Spleen (tissue), 11 donors: ENCODE results near the gene XPNPEP2. TPM values are rescaled to one million over a fixed set of nuclear protein-coding genes. Genes with fewer than 3 reads are reported as not detected.
A peak's percentile ranks its signal among the peaks of the same experiment; 100 is the strongest.

ENCODE experiments used
- DNase-seq: peaks from one replicate; pipeline ENCODE4 v3.0.0-alpha.2; 2020
- H3K27ac ChIP-seq, 8 donors: fragments of 200-600 bp; sonication (generic) in 7 of 8; 1 replicate in 4 of 8; 2 replicates in 4 of 8; pipeline versions ENCODE4 v1.5.0 to v1.8.0; 2016 to 2021; ENCODE audit warnings: inconsistent platforms in 4 of 8, mild to moderate bottlenecking in 4 of 8, moderate library complexity in 1 of 8
- H3K27me3 ChIP-seq, 7 donors: fragments of 200-600 bp; sonication (generic) in 6 of 7; replicated peaks in 1 of 7; 1 replicate in 4 of 7; 2 replicates in 3 of 7; pipeline versions ENCODE4 v1.5.0 to v1.8.0; 2016 to 2021; ENCODE audit warnings: inconsistent platforms in 3 of 7, mild to moderate bottlenecking in 1 of 7
- H3K36me3 ChIP-seq, 6 donors: fragments of 200-600 bp; sonication (generic) in 5 of 6; 1 replicate in 4 of 6; 2 replicates in 2 of 6; pipeline versions ENCODE4 v1.5.0 to v1.8.0; 2016 to 2021; ENCODE audit warnings: inconsistent platforms in 2 of 6
- H3K4me1 ChIP-seq, 6 donors: fragments of 200-600 bp; sonication (generic) in 5 of 6; 1 replicate in 3 of 6; 2 replicates in 3 of 6; pipeline versions ENCODE4 v1.5.0 to v1.8.0; 2016 to 2021; ENCODE audit warnings: inconsistent platforms in 3 of 6
- H3K4me3 ChIP-seq, 8 donors: fragments of 200-600 bp; sonication (generic) in 7 of 8; 1 replicate in 4 of 8; 2 replicates in 4 of 8; pipeline versions ENCODE4 v1.5.0 to v1.8.0; 2016 to 2021; ENCODE audit warnings: inconsistent platforms in 4 of 8, mild to moderate bottlenecking in 4 of 8, moderate library complexity in 2 of 8
- H3K9me3 ChIP-seq, 8 donors: fragments of 200-600 bp; sonication (generic) in 7 of 8; 1 replicate in 4 of 8; 2 replicates in 4 of 8; pipeline versions ENCODE4 v1.5.0 to v1.8.0; 2016 to 2021; ENCODE audit warnings: inconsistent platforms in 4 of 8
- CTCF ChIP-seq, 11 experiments: fragments of 200-600 bp in 7 of 11; fragments of 450-650 bp in 4 of 11; sonication (generic) in 4 of 11; IDR thresholded peaks in 8 of 11; conservative IDR thresholded peaks in 3 of 11; 1 replicate in 7 of 11; 2 replicates in 4 of 11; pipeline versions ENCODE4 v1.4.0 to v1.8.0; 2016 to 2021; ENCODE audit warnings: antibody characterized with exemption in 11 of 11, inconsistent platforms in 4 of 11, mild to moderate bottlenecking in 1 of 11
- POLR2A ChIP-seq, 3 donors: fragments of 450-650 bp; IDR thresholded peaks; one replicate each; pipeline ENCODE4 v1.5.1; 2017; ENCODE audit warnings: antibody characterized with exemption in 3 of 3, mild to moderate bottlenecking in 1 of 3
- POLR2AphosphoS5 ChIP-seq, 3 donors: sonication (generic); formaldehyde crosslinking; IDR thresholded peaks; one replicate each; pipeline ENCODE4 v1.5.1; 2017; ENCODE audit warnings: antibody characterized with exemption in 3 of 3
- WGBS, 5 donors: extraction: QIAGEN DNeasy Blood & Tissue Kit in 3 of 5; methylation state at CpG; one replicate each; pipeline versions ENCODE4 v1.1.5 to v1.1.7; 2013 to 2018; 5-methylcytosine and 5-hydroxymethylcytosine counted together
- intact Hi-C: fragments of 100-400 bp; cut with DNase I; formaldehyde crosslinking; loops from one replicate; pipeline ENCODE4 v1.15.0; 2023; ENCODE audit warnings: low total_unique reads
- polyA plus RNA-seq, 3 donors: library from polyadenylated mRNA; stranded (reverse); fragments of 200-250 nt; gene quantifications; one replicate each; pipeline ENCODE4 v1.2.1, GENCODE V29; 2013
- total RNA-seq, 7 donors: library from RNA; depleted of rRNA in 3 of 7; stranded (reverse); fragments of >200 nt in 3 of 7; fragmentation: NEBNext Ultra II Directional in 4 of 7; extraction: Animal tissue kit (Norgen Biotek cat#: 25700) in 4 of 7; gene quantifications; one replicate each; pipeline versions ENCODE4 v1.1.0 to v1.2.1, GENCODE V29; 2016 to 2021
- donor health status: healthy with polysubstance abuse.
- donor health status: DM: no; HTN: no; CAD: no; lungs with moderate emphysema.
- donor health status: DM: no; HTN: no; CAD: no.
- donor health status: Bipolar disorder and iron deficiency.
- donor health status: healthy.
- donor health status: DM: no; HTN: no; CAD: no.
- donor health status: DM: yes; HTN: yes; CAD: no.

XPNPEP2 gene
- total and polyA plus RNA-seq, 10 donors: 0.09 to 0.74 (median 0.21) TPM

- Histone ChIP-seq H3K27ac (peak overlapping the region; percentile 64 to 97 (median 93)), H3K9me3 (no peaks in the 10 kb centered on the region), H3K27me3 (no peaks in the 10 kb centered on the region), H3K36me3 (peaks cover 0 to 40% (median 0%) of the 10 kb centered on the region in 6 donors), H3K4me3 (peak overlapping the region; percentile 51 to 80 (median 55)), H3K4me1 (peaks cover 22 to 81% (median 69%) of the 10 kb centered on the region in 6 donors)
- no peak for TF ChIP-seq CTCF (IDR thresholded peaks at IDR 0.05 in 8 of 11, conservative IDR thresholded peaks at IDR 0.05 in 3 of 11)
- no peak for TF ChIP-seq POLR2A (IDR thresholded peaks at IDR 0.05)
- no peak for TF ChIP-seq POLR2AphosphoS5 (IDR thresholded peaks at IDR 0.05)
- intact Hi-C loops: no loop called here
- peak; percentile 86 for DNase-seq
- 21 to 55% (median 31%) methylated on average over 4 to 6 of the region's 6 CpGs for WGBS, 5 donors
Measured at GRCh38 chrX:129780441-129781105, 41.8 kb downstream of the XPNPEP2 start.

- intact Hi-C loops: no loop called here
- Histone ChIP-seq H3K4me1 (peaks cover 24 to 81% (median 70%) of the 10 kb centered on the region in 6 donors), H3K27ac (peak overlapping the region; percentile 64 to 97 (median 93)), H3K36me3 (peaks cover 0 to 41% (median 0%) of the 10 kb centered on the region in 6 donors), H3K4me3 (peak overlapping the region; percentile 51 to 80 (median 55)), H3K27me3 (no peaks in the 10 kb centered on the region), H3K9me3 (no peaks in the 10 kb centered on the region)
- DNase-seq: peak; percentile 95
- WGBS, 5 donors: 23 to 57% (median 27%) methylated on average over 4 to 8 of the region's 8 CpGs; no CpG with 5 or more reads in 1 of the 5 donors
- TF ChIP-seq POLR2AphosphoS5 (IDR thresholded peaks at IDR 0.05): peak; percentile 69 to 88 (median 87)
- peak in 1 of 3 donors; percentile 60 for TF ChIP-seq POLR2A (IDR thresholded peaks at IDR 0.05)
- TF ChIP-seq CTCF (IDR thresholded peaks at IDR 0.05 in 8 of 11, conservative IDR thresholded peaks at IDR 0.05 in 3 of 11): peak in 1 of 11 experiments; percentile 8
Measured at GRCh38 chrX:129781134-129781672, 42.4 kb downstream of the XPNPEP2 start.

- Histone ChIP-seq H3K27ac (peak overlapping the region; percentile 6 to 97 (median 78)), H3K4me3 (peak overlapping the region; percentile 21 to 80 (median 54)), H3K9me3 (no peaks in the 10 kb centered on the region), H3K36me3 (peaks cover 0 to 41% (median 0%) of the 10 kb centered on the region in 6 donors), H3K4me1 (peaks cover 19 to 81% (median 69%) of the 10 kb centered on the region in 6 donors), H3K27me3 (no peaks in the 10 kb centered on the region)
- peak; percentile 82 for DNase-seq
- TF ChIP-seq POLR2AphosphoS5 (IDR thresholded peaks at IDR 0.05): no peak
- intact Hi-C loops: no loop called here
- WGBS, 5 donors: 34 to 54% (median 49%) methylated on average over 5 to 10 of the region's 10 CpGs
Measured at GRCh38 chrX:129781680-129782495, 43.1 kb downstream of the XPNPEP2 start.

GRCh38 chrX:129782706-129783105 is 43.9 kb downstream of the XPNPEP2 start:
- Histone ChIP-seq H3K4me1 (peaks cover 14 to 81% (median 70%) of the 10 kb centered on the region in 6 donors), H3K27ac (peak overlapping the region in 7 of 8 donors; percentile 20 to 97 (median 93)), H3K4me3 (peak overlapping the region in 7 of 8 donors; percentile 37 to 80 (median 54)), H3K36me3 (peaks cover 0 to 48% (median 1%) of the 10 kb centered on the region in 6 donors), H3K9me3 (no peaks in the 10 kb centered on the region), H3K27me3 (no peaks in the 10 kb centered on the region)
- no peak for TF ChIP-seq POLR2A (IDR thresholded peaks at IDR 0.05)
- no peak for TF ChIP-seq POLR2AphosphoS5 (IDR thresholded peaks at IDR 0.05)
- no peak for TF ChIP-seq CTCF (IDR thresholded peaks at IDR 0.05 in 8 of 11, conservative IDR thresholded peaks at IDR 0.05 in 3 of 11)
- WGBS, 5 donors: 48 to 69% (median 63%) methylated on average over 4 of the region's 4 CpGs
- intact Hi-C loops: no loop called here
- DNase-seq: no peak
